HUES6 (cell line): ENCODE measurements around the gene MYO3B.

Source experiments
- H3K27ac ChIP-seq: 2 replicates; pipeline ENCODE4 v1.7.0; 2013; ENCODE audit warnings: low read depth, mild to moderate bottlenecking, low read length, inconsistent platforms
- H3K27me3 ChIP-seq: 2 replicates; pipeline ENCODE4 v1.6.1; 2013; ENCODE audit warnings: low read length; ENCODE audit not compliant: control insufficient read depth, insufficient read depth
- H3K36me3 ChIP-seq: 2 replicates; pipeline ENCODE4 v1.6.1; 2013; ENCODE audit warnings: low read length; ENCODE audit not compliant: control insufficient read depth, insufficient read depth
- H3K4me1 ChIP-seq: 2 replicates; pipeline ENCODE4 v1.6.1; 2013; ENCODE audit warnings: low read length; ENCODE audit not compliant: control insufficient read depth, insufficient read depth
- H3K4me3 ChIP-seq: 2 replicates; pipeline ENCODE4 v1.5.1; 2013; ENCODE audit warnings: low read depth, low read length
- H3K9ac ChIP-seq: one replicate; pipeline ENCODE4 v1.6.1; 2013; ENCODE audit warnings: mild to moderate bottlenecking, low read length
- H3K9me3 ChIP-seq: 2 replicates; pipeline ENCODE4 v1.6.1; 2013; ENCODE audit warnings: low read depth, low read length; ENCODE audit not compliant: control insufficient read depth, insufficient read depth

MYO3B gene

DNA sequence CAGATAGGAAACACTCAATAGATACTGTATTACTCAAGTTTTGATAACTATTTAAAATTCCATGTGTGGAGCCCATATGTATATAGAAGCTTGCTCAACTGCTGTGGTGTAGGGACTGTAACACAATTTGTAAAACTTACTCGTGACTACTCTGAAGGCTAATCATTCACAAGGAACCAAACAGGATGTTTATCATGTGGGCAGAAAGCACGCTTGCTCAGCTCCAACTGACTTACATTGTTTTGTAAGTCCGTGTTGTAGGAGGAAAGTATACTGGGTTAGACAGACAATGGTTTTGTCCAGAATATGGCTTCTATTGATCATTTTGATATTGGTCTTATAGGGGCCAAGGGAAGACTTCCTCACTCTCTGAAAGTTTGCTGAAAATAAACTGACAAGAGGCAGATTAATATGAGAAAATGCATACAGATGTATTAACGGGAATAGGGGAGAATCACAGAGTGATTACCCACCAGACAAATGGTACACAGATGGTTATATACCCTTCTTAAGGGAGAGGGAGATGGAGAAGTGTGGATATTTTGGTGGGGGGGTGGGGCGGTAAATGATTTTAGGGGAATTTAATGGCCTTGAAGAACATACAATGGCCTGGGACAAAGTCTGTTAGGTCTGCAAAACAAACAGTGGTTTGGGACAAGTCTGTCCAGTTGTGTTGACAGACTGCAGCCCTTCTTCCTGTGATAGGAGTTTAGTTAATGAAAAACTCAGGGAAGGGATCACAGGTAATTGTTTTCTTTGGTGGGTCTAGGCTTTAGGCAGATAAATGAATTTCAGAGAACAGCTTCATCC, 277.9 kb downstream of the MYO3B start:
- Histone ChIP-seq H3K36me3 (no peaks in the 10 kb centered on the region), H3K9ac (no peak overlapping the region), H3K27me3 (no peaks in the 10 kb centered on the region), H3K9me3 (peaks cover 30% of the 10 kb centered on the region), H3K4me1 (no peaks in the 10 kb centered on the region), H3K27ac (no peak overlapping the region), H3K4me3 (no peak overlapping the region)

DNA sequence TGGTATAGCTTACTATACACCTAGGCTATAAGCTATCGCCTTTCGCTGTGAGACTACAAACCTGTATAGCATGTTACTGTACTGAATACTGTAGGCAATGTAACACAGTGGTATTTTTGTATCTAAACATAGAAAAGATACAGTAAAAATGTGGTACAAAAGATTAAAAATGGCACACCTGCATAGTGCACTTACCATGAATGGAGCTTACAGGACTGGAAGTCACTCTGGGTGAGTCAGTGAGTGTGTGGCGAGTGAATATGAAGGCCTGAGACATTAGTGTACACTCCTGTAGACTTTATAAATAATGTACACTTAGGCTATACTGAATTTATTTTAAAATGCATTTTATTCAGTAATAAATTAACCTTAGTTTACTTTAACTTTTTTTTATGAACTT, 279.0 kb downstream of the MYO3B start:
- Histone ChIP-seq H3K9me3 (peaks cover 20% of the 10 kb centered on the region), H3K4me3 (no peak overlapping the region), H3K27me3 (no peaks in the 10 kb centered on the region), H3K9ac (no peak overlapping the region), H3K36me3 (no peaks in the 10 kb centered on the region), H3K27ac (no peak overlapping the region), H3K4me1 (peaks cover 3% of the 10 kb centered on the region; the same call in 1 of the 2 replicates)

DNA sequence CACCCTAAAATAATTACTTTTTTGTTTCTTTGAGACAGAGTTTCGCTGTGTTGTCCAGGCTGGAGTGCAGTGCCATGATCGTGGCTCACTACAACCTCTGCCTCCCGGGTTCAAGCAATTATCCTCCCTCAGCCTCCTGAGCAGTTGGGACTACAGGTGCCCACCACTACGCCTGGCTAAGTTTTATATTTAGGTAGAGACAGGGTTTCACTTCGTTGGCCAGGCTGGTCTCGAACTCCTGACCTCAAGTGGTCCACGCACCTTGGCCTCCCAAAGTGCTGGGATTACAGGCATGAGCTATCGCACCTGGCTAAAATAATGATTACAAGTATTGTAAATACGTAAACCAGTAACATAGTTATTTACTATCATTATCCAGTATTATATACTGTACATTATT, 279.8 kb downstream of the MYO3B start:
- no peak overlapping the region for H3K27ac ChIP-seq
- H3K4me3 ChIP-seq, result no peak overlapping the region
- peaks cover 11% of the 10 kb centered on the region for H3K4me1 ChIP-seq
- no peaks in the 10 kb centered on the region for H3K36me3 ChIP-seq
- H3K9ac ChIP-seq, result no peak overlapping the region
- no peaks in the 10 kb centered on the region for H3K27me3 ChIP-seq
- H3K9me3 ChIP-seq, result peaks cover 18% of the 10 kb centered on the region

DNA sequence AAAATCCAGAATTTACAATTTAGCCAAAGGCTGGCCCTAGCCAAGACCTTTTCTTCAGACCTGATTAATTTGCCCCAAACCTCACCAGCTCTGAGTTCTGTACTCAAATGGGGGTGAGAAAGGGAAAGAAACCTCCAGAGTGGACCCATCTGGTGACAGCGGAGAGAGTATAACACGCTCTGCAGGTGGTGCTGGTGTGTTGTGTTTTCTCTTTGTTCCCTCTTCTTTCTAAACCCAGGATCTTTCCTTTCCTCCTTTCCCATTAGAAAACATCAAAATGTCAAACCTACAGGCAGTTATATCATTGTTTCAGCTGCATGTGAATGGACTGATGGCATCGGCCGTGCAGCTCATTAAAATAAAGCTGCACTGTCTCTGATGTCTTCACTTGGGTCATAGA, 283.9 kb downstream of the MYO3B start:
- no peak overlapping the region for H3K4me3 ChIP-seq
- no peak overlapping the region for H3K9ac ChIP-seq
- no peak overlapping the region; the same call in 1 of the 2 replicates for H3K27ac ChIP-seq
- peaks cover 13% of the 10 kb centered on the region for H3K9me3 ChIP-seq
- H3K4me1 ChIP-seq, result peaks cover 12% of the 10 kb centered on the region
- no peaks in the 10 kb centered on the region for H3K36me3 ChIP-seq
- H3K27me3 ChIP-seq, result no peaks in the 10 kb centered on the region

DNA sequence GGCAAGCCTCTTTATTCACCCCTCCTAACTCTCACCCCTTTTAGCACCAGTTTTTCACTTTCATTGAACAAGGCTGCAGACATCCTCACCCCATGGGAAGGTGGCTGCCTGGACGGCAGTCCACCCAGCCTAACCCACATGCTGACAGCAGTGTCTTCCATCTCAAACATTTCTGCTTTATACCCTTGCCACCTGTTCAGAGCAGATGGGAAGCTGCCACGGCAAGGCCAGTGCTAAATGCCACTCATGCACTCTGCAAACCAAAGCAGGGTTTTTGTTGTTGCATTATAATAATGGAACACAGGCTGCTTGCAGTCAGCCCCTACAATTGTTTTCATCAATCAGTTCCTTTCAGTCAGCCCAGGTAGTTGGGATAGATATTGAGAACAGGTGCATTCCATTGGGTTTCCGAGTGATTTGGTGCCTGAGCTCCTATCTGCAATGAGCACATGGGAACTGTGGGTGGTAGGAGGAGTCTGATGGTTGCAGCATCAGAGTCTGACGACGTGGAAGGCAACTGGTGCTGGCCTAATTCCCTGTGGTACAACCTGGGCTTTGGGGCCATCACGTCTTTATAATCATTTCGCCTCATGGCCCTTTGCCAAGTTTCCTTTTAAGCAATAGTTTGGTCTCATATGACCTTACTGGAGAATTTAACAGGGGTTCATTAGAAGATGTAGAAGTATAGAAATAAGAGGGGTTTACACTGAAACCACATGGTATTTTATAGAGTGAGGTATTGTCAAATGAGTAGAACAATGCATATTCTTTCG, 284.7 kb downstream of the MYO3B start:
- peaks cover 13% of the 10 kb centered on the region for H3K4me1 ChIP-seq
- H3K27ac ChIP-seq, result no peak overlapping the region
- H3K36me3 ChIP-seq, result no peaks in the 10 kb centered on the region
- H3K9ac ChIP-seq, result no peak overlapping the region
- no peaks in the 10 kb centered on the region for H3K27me3 ChIP-seq
- H3K9me3 ChIP-seq, result peaks cover 13% of the 10 kb centered on the region
- no peak overlapping the region for H3K4me3 ChIP-seq

DNA sequence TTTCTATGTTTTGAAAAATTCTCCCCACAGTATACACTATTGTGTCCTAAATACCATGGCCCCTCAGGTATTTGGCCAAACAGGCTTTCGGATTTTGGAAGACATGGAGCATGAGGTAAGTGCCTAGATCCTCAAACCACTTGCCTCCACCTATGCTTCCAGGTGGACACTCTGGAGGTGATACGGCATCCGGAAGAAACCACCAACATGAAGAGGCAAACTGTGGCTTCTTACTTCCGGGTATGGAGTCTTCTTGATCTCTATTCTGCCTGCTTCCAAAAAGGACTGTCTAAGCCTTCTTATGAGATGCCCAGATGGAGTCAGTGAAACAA, 285.2 kb downstream of the MYO3B start:
- Histone ChIP-seq H3K27me3 (no peaks in the 10 kb centered on the region), H3K4me1 (peaks cover 18% of the 10 kb centered on the region), H3K9ac (no peak overlapping the region), H3K9me3 (peaks cover 13% of the 10 kb centered on the region), H3K27ac (no peak overlapping the region), H3K4me3 (no peak overlapping the region), H3K36me3 (no peaks in the 10 kb centered on the region)

DNA sequence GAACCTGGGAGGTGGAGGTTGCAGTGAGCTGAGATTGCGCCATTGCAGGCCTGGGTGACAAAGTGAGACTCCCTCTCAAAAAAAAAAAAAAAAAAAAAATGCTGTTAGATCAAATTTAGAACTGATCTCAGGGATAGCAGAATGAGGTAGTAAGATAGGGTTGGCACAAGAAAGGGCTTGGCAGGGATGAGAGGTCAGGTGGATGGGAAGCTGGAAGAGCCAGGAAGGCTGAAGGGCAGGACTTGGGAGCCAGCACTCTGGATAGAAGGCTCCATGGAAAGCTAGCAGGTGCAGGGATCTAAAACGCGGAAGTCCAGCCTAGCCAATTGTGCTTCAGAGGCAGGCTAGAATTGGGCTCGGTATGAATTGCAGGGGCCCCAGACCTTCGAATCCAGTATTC, 286.3 kb downstream of the MYO3B start:
- peaks cover 11% of the 10 kb centered on the region for H3K9me3 ChIP-seq
- H3K27me3 ChIP-seq, result no peaks in the 10 kb centered on the region
- no peak overlapping the region for H3K4me3 ChIP-seq
- peaks cover 18% of the 10 kb centered on the region for H3K4me1 ChIP-seq
- H3K36me3 ChIP-seq, result no peaks in the 10 kb centered on the region
- no peak overlapping the region for H3K9ac ChIP-seq
- H3K27ac ChIP-seq, result no peak overlapping the region

DNA sequence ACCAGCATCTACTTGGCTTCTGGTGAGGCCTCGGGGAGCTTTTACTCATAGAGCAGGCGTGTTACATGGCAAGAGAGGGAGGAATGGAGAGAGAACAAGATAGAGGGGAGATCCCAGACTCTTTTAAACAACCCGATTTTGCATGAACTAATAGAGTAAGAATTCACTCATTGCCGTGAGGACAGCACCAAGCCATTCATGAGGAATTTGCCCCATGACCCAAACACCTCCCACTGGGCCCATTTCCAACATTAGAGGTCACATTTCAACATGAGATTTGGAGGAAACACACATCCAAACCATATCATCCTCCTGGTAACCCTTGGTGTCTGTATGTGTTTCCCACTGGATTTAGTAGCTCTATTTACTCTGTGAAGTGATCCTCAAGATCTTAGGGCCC, 287.3 kb downstream of the MYO3B start:
- no peak overlapping the region for H3K4me3 ChIP-seq
- H3K4me1 ChIP-seq, result peaks cover 18% of the 10 kb centered on the region
- no peaks in the 10 kb centered on the region for H3K27me3 ChIP-seq
- H3K27ac ChIP-seq, result no peak overlapping the region
- no peak overlapping the region for H3K9ac ChIP-seq
- peaks cover 3% of the 10 kb centered on the region; the same call in 1 of the 2 replicates for H3K9me3 ChIP-seq
- H3K36me3 ChIP-seq, result no peaks in the 10 kb centered on the region

DNA sequence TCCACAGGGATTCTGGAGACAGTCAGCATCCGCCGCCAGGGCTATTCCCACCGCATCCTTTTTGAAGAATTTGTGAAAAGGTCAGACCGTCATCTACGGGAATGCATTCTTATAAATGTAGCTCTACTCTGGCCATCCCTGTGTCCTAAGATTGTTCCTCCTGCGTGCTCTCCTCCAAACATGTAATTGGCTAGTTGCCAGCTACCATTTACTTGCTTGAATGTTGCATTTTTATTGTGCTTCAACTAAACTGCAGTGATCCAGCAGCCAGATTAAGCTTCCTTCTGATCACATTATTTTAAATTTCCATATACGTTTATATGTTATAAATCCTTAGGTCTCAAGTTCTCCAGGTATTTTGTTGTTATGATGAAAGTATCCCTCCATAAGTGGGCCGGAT, 288.7 kb downstream of the MYO3B start:
- no peaks in the 10 kb centered on the region for H3K27me3 ChIP-seq
- no peaks in the 10 kb centered on the region for H3K36me3 ChIP-seq
- no peaks in the 10 kb centered on the region; the same call in 1 of the 2 replicates for H3K9me3 ChIP-seq
- H3K4me3 ChIP-seq, result no peak overlapping the region
- peaks cover 18% of the 10 kb centered on the region for H3K4me1 ChIP-seq
- H3K27ac ChIP-seq, result no peak overlapping the region
- H3K9ac ChIP-seq, result no peak overlapping the region

DNA sequence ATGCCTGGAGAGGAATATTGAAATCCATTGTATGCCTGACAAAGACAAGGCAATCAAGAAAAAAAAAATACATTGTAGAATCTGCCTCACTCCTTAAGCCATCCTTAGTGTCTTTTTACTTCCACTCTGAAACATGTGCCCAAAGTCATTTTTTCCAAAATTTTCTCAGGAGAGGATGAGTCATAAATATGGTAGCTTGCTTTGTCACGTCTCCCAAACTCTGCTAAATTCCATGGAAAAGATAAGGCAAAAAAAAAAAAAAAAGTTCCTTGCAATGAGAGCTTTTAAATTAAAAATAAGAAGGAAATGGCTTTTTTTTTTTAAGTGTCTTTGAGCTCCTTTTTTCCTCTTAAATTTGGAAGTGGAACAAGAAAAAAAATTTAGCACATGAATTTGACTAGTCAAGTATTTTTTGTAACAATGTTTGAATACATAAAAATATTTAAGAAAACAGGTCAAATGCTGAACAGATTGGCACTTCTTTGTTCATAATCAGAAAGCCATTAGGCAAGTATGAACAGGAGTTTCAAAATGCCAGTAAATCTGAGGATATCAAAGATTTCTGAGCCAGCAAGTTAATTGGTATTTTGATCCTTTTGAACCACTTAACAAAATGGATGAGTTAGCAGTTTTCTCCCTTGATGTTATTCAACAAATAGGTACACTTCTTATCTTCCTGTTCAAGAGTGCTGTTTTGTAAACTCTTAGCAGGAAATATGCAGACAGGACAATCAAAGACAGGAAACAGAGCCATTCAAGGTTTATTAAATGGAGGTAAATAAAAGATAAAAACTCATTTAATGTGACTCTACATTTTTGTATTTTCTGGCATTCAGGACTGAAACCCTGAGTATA, 289.8 kb downstream of the MYO3B start:
- no peak overlapping the region for H3K4me3 ChIP-seq
- H3K27me3 ChIP-seq, result no peaks in the 10 kb centered on the region
- H3K9ac ChIP-seq, result no peak overlapping the region
- peaks cover 7% of the 10 kb centered on the region for H3K4me1 ChIP-seq
- no peaks in the 10 kb centered on the region; the same call in 1 of the 2 replicates for H3K9me3 ChIP-seq
- no peaks in the 10 kb centered on the region for H3K36me3 ChIP-seq
- H3K27ac ChIP-seq, result no peak overlapping the region; the same call in 1 of the 2 replicates
